Panc1 (cell line): Measurements from ENCODE around the gene PABPN1L. TPM values are rescaled to one million over a fixed set of nuclear protein-coding genes. Genes with fewer than 3 reads are reported as not detected.

Experiments used
- ATAC-seq: fragments of 200-7000 bp; cut with Tn5 transposase; 2 replicates; pipeline ENCODE4 v1.9.1; 2020; ENCODE audit warnings: mild to moderate bottlenecking, moderate library complexity
- BruUV-seq: library from RNA; stranded (reverse); fragments of 400-500 nt; replicated peaks from 2 replicates; lab custom pipeline; 2021; lab: Mats Ljungman, UMichigan
- CTCF ChIA-PET: fragments of 300-600 bp; sonication (Branson Sonifier 250); formaldehyde crosslinking; loops from one replicate; lab custom pipeline; 2022; ENCODE audit warnings: antibody characterized with exemption; lab: Charles Lee
- POLR2A ChIA-PET: fragments of 300-600 bp; sonication (Branson Sonifier 250); formaldehyde crosslinking; loops from one replicate; lab custom pipeline; 2022; ENCODE audit warnings: antibody characterized with exemption; lab: Charles Lee
- DNase-seq: peaks from one replicate; pipeline ENCODE4 v3.0.0-alpha.2; 2010; ENCODE audit warnings: low read depth, low spot score
- H3K27ac ChIP-seq: 2 replicates; pipeline ENCODE4 v1.5.1; 2011; ENCODE audit warnings: mild to moderate bottlenecking, low read length, inconsistent platforms
- H3K27me3 ChIP-seq: fragments of 200-500 bp; sonication (Bioruptor generic); 2 replicates; pipeline ENCODE4 v1.6.0; 2014; ENCODE audit warnings: low read length, inconsistent platforms; ENCODE audit not compliant: control insufficient read depth, insufficient read depth
- H3K36me3 ChIP-seq: fragments of 200-500 bp; sonication (Bioruptor generic); 2 replicates; pipeline ENCODE4 v1.5.1; 2014; ENCODE audit warnings: inconsistent platforms, mild to moderate bottlenecking, low read length, moderate library complexity; ENCODE audit not compliant: control insufficient read depth, insufficient read depth
- H3K4me1 ChIP-seq: 2 replicates; pipeline ENCODE4 v1.5.1; 2011; ENCODE audit warnings: inconsistent platforms, mild to moderate bottlenecking, low read length, moderate library complexity; ENCODE audit not compliant: control insufficient read depth, insufficient read depth
- H3K4me3 ChIP-seq, 2 experiments: 2 replicates each; pipeline ENCODE4 v1.5.1; 2011 to 2012; ENCODE audit warnings: low read depth in 2 of 2, low read length in 2 of 2, mild to moderate bottlenecking in 2 of 2, inconsistent platforms in 1 of 2, moderate library complexity in 1 of 2
- H3K9me3 ChIP-seq: fragments of 200-500 bp; sonication (Bioruptor generic); 2 replicates; pipeline ENCODE4 v1.5.1; 2014; ENCODE audit warnings: low read depth, mild to moderate bottlenecking, inconsistent platforms, low read length, moderate library complexity; ENCODE audit not compliant: control insufficient read depth, insufficient read depth
- POLR2AphosphoS5 ChIP-seq: IDR thresholded peaks from 2 replicates; pipeline ENCODE4 v1.6.1; 2012; ENCODE audit warnings: mild to moderate bottlenecking, low read depth, low read length, moderate library complexity
- SIN3A ChIP-seq: IDR thresholded peaks from 2 replicates; pipeline ENCODE4 v1.6.1; 2012; ENCODE audit warnings: low read depth, mild to moderate bottlenecking, low read length, moderate library complexity, borderline replicate concordance; ENCODE audit not compliant: insufficient read depth
- TCF7L2 ChIP-seq: IDR thresholded peaks from 2 replicates; pipeline ENCODE4 v1.6.1; 2011; ENCODE audit warnings: mild to moderate bottlenecking, low read depth, low read length, inconsistent platforms
- in situ Hi-C: cut with HindIII; loops from 2 replicates; pipeline ENCODE4 v1.10.0; 2016; ENCODE audit warnings: low sequenced_read_pairs, low pct_unique_long_range_greater_than_20kb
- intact Hi-C: fragments of 100-400 bp; cut with micrococcal nuclease; formaldehyde crosslinking; loops from one replicate; pipeline ENCODE4 v1.10.0; 2022; ENCODE audit not compliant: unreplicated experiment
- total RNA-seq: library from RNA; stranded (reverse); gene quantifications from one replicate; pipeline ENCODE4 v1.2.1, GENCODE V29; 2021; ENCODE audit not compliant: unreplicated experiment
- TF ChIP-seq, protein P1 (sequence below), 2 experiments: IDR thresholded peaks; 2 replicates each; pipeline ENCODE4 v1.6.1; 2011 to 2012; ENCODE audit warnings: low read depth in 2 of 2, control low read depth in 1 of 2, low read length in 1 of 2, mild to moderate bottlenecking in 1 of 2, moderate library complexity in 1 of 2; ENCODE audit not compliant: insufficient read depth in 1 of 2
- TF ChIP-seq, protein P2 (sequence below): fragments of 450-650 bp; IDR thresholded peaks from 2 replicates; pipeline ENCODE4 v1.5.1; 2017; ENCODE audit warnings: mild to moderate bottlenecking

Gene PABPN1L
- total RNA-seq, 1 experiment from 2014 or later: not detected

DNA sequence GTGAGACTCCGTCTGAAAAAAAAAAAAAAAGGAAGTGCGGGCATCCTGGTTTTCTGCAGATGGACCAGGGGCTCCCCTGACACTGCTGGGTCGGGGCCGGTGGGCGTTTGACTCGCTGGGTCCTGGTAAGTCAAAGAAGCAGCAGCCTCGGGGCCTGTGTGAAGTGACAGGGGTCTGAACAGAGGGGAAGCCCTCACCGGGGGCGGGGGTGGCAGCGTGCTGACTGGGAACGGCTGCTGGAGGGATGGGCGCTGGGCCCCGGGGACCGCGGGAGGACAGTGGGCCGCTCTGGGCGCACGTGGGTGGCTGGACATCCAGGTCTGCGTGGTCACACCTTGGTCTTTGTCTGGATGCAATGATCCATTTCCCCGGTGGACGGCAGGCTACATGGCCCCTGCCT, 17.9 kb downstream of the PABPN1L start:
- intact Hi-C loops (no loop called here), in situ Hi-C loops (no loop called here)
- no TSS peak for BruUV-seq
- no peaks in the 10 kb centered on the region for H3K36me3 ChIP-seq
- H3K4me3 ChIP-seq: no peak overlapping the region
- H3K4me1 ChIP-seq: no peaks in the 10 kb centered on the region
- TF ChIP-seq POLR2AphosphoS5 (no peak), TCF7L2 (no peak), SIN3A (no peak)
- TF ChIP-seq, protein P1, sequence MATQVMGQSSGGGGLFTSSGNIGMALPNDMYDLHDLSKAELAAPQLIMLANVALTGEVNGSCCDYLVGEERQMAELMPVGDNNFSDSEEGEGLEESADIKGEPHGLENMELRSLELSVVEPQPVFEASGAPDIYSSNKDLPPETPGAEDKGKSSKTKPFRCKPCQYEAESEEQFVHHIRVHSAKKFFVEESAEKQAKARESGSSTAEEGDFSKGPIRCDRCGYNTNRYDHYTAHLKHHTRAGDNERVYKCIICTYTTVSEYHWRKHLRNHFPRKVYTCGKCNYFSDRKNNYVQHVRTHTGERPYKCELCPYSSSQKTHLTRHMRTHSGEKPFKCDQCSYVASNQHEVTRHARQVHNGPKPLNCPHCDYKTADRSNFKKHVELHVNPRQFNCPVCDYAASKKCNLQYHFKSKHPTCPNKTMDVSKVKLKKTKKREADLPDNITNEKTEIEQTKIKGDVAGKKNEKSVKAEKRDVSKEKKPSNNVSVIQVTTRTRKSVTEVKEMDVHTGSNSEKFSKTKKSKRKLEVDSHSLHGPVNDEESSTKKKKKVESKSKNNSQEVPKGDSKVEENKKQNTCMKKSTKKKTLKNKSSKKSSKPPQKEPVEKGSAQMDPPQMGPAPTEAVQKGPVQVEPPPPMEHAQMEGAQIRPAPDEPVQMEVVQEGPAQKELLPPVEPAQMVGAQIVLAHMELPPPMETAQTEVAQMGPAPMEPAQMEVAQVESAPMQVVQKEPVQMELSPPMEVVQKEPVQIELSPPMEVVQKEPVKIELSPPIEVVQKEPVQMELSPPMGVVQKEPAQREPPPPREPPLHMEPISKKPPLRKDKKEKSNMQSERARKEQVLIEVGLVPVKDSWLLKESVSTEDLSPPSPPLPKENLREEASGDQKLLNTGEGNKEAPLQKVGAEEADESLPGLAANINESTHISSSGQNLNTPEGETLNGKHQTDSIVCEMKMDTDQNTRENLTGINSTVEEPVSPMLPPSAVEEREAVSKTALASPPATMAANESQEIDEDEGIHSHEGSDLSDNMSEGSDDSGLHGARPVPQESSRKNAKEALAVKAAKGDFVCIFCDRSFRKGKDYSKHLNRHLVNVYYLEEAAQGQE (IDR thresholded peaks at IDR 0.05; ENCODE audit: insufficient read depth in 1 of 2, low read depth in 2 of 2, low read length in 1 of 2): no peak
- TF ChIP-seq, protein P2, sequence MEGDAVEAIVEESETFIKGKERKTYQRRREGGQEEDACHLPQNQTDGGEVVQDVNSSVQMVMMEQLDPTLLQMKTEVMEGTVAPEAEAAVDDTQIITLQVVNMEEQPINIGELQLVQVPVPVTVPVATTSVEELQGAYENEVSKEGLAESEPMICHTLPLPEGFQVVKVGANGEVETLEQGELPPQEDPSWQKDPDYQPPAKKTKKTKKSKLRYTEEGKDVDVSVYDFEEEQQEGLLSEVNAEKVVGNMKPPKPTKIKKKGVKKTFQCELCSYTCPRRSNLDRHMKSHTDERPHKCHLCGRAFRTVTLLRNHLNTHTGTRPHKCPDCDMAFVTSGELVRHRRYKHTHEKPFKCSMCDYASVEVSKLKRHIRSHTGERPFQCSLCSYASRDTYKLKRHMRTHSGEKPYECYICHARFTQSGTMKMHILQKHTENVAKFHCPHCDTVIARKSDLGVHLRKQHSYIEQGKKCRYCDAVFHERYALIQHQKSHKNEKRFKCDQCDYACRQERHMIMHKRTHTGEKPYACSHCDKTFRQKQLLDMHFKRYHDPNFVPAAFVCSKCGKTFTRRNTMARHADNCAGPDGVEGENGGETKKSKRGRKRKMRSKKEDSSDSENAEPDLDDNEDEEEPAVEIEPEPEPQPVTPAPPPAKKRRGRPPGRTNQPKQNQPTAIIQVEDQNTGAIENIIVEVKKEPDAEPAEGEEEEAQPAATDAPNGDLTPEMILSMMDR: no peak
- ATAC-seq (no peak), DNase-seq (no peak)
- no peak overlapping the region for H3K27ac ChIP-seq
- no peaks in the 10 kb centered on the region for H3K9me3 ChIP-seq
- POLR2A ChIA-PET: no interaction called here
- no peaks in the 10 kb centered on the region for H3K27me3 ChIP-seq
- CTCF ChIA-PET: interaction anchor here (1.0 kb wide), 1 partner anchor 10 kb away, joined by 3 read pairs; no protein-coding TSS in a partner anchor

DNA sequence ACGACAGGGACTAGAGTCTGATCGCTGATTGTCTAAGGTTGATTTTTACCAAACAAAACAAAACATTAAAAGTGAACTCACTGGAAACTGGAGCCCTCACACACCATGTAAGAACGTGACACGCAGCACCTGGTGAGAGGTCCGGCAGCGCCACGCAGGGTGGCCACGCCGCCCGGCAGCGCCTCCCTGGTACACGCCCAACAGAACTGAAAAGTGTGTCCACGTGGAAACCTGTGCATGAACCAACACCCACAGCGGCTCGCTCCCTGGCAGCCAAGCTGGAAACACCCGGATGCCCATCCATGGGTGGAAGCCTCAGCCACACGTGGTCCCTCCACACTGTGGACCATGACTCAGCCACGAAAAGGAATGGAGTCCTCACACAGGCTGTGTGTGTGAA, 18.8 kb downstream of the PABPN1L start:
- ChIA-PET POLR2A (no interaction called here), CTCF (interaction anchor here (0.6 kb wide), 1 partner anchor 162 kb away, joined by 3 read pairs; no protein-coding TSS in a partner anchor)
- ATAC-seq (no peak), DNase-seq (no peak)
- no TSS peak for BruUV-seq
- Histone ChIP-seq H3K4me1 (no peaks in the 10 kb centered on the region), H3K36me3 (no peaks in the 10 kb centered on the region), H3K27ac (no peak overlapping the region), H3K4me3 (no peak overlapping the region), H3K9me3 (no peaks in the 10 kb centered on the region), H3K27me3 (no peaks in the 10 kb centered on the region)
- intact Hi-C loops (no loop called here), in situ Hi-C loops (no loop called here)
- TF ChIP-seq, protein P1 (IDR thresholded peaks at IDR 0.05; ENCODE audit: insufficient read depth in 1 of 2, low read depth in 2 of 2, low read length in 1 of 2): no peak
- TF ChIP-seq, protein P2: no peak
- TF ChIP-seq SIN3A (no peak), TCF7L2 (no peak), POLR2AphosphoS5 (no peak)
